Loucy (cell line): Measurements from ENCODE around the gene ARHGDIB.

ENCODE experiments used
- H2AFZ ChIP-seq: fragments of 200-600 bp; sonication (generic); 2 replicates; pipeline ENCODE4 v1.6.0; 2016; ENCODE audit warnings: antibody characterized with exemption, mild to moderate bottlenecking, low read length, moderate library complexity
- H3F3A ChIP-seq: fragments of 200-600 bp; 2 replicates; pipeline ENCODE4 v1.6.0; 2016; ENCODE audit warnings: antibody characterized with exemption, low read depth, mild to moderate bottlenecking
- H3K27me3 ChIP-seq: fragments of 200-600 bp; sonication (generic); 2 replicates; pipeline ENCODE4 v1.6.1; 2014; ENCODE audit warnings: low read length, mild to moderate bottlenecking; ENCODE audit not compliant: insufficient read depth, poor library complexity, severe bottlenecking
- H3K36me3 ChIP-seq: fragments of 200-600 bp; sonication (generic); 2 replicates; pipeline ENCODE4 v1.6.1; 2016; ENCODE audit warnings: low read length; ENCODE audit not compliant: insufficient read depth
- H3K4me1 ChIP-seq: fragments of 200-600 bp; sonication (generic); 2 replicates; pipeline ENCODE4 v1.5.1; 2014; ENCODE audit warnings: low read length, mild to moderate bottlenecking; ENCODE audit not compliant: insufficient read depth, poor library complexity, severe bottlenecking
- H3K4me2 ChIP-seq: fragments of 200-600 bp; sonication (generic); 2 replicates; pipeline ENCODE4 v1.6.0; 2014; ENCODE audit warnings: antibody characterized with exemption, low read length, low read depth, mild to moderate bottlenecking; ENCODE audit not compliant: poor library complexity, severe bottlenecking
- H3K4me3 ChIP-seq: fragments of 200-600 bp; sonication (generic); 2 replicates; pipeline ENCODE4 v1.5.1; 2014; ENCODE audit warnings: low read length, mild to moderate bottlenecking, mixed read lengths; ENCODE audit not compliant: poor library complexity, severe bottlenecking
- H3K79me2 ChIP-seq: fragments of 200-600 bp; sonication (generic); 2 replicates; pipeline ENCODE4 v1.6.1; 2014; ENCODE audit warnings: low read length; ENCODE audit not compliant: insufficient read depth
- H3K9ac ChIP-seq: fragments of 200-600 bp; sonication (generic); 2 replicates; pipeline ENCODE4 v1.6.0; 2014; ENCODE audit warnings: mild to moderate bottlenecking, low read depth, low read length, moderate library complexity; ENCODE audit not compliant: poor library complexity, severe bottlenecking
- H3K9me2 ChIP-seq: fragments of 200-600 bp; sonication (generic); replicated peaks from 2 replicates; pipeline ENCODE4 v1.6.1; 2016; ENCODE audit warnings: low read depth, low read length, mixed read lengths
- H3K9me3 ChIP-seq: fragments of 200-600 bp; sonication (generic); 2 replicates; pipeline ENCODE4 v1.6.1; 2014; ENCODE audit warnings: mild to moderate bottlenecking, antibody characterized with exemption, low read length, low read depth; ENCODE audit not compliant: insufficient read depth
- H4K20me1 ChIP-seq: fragments of 200-600 bp; sonication (generic); 2 replicates; pipeline ENCODE4 v1.6.0; 2014; ENCODE audit warnings: antibody characterized with exemption, low read length, mild to moderate bottlenecking; ENCODE audit not compliant: insufficient read depth, poor library complexity, severe bottlenecking
- CTCF ChIP-seq: fragments of 200-600 bp; sonication (generic); conservative IDR thresholded peaks from 2 replicates; pipeline ENCODE4 v1.5.1; 2014; ENCODE audit warnings: mild to moderate bottlenecking, antibody characterized with exemption, low read length
- EZH2phosphoT487 ChIP-seq: fragments of 200-600 bp; IDR thresholded peaks from 2 replicates; pipeline ENCODE4 v1.6.1; 2018; ENCODE audit warnings: antibody characterized with exemption, mild to moderate bottlenecking, moderate library complexity, borderline replicate concordance

Gene ARHGDIB

GRCh38 chr12:14934511-14934910, 26.9 kb downstream of the ARHGDIB start:
- Histone ChIP-seq H3K9me2 (no peaks in the 10 kb centered on the region), H3K79me2 (no peaks in the 10 kb centered on the region), H3K4me2 (no peak overlapping the region), H3F3A (no peaks in the 10 kb centered on the region), H3K27me3 (no peaks in the 10 kb centered on the region), H2AFZ (no peak overlapping the region), H3K36me3 (peaks cover 7% of the 10 kb centered on the region; the same call in 1 of the 2 replicates), H3K9me3 (no peaks in the 10 kb centered on the region), H4K20me1 (no peaks in the 10 kb centered on the region), H3K4me3 (no peak overlapping the region), H3K4me1 (peaks cover 22% of the 10 kb centered on the region), H3K9ac (no peak overlapping the region)
- TF ChIP-seq CTCF (no peak), EZH2phosphoT487 (no peak)

DNA sequence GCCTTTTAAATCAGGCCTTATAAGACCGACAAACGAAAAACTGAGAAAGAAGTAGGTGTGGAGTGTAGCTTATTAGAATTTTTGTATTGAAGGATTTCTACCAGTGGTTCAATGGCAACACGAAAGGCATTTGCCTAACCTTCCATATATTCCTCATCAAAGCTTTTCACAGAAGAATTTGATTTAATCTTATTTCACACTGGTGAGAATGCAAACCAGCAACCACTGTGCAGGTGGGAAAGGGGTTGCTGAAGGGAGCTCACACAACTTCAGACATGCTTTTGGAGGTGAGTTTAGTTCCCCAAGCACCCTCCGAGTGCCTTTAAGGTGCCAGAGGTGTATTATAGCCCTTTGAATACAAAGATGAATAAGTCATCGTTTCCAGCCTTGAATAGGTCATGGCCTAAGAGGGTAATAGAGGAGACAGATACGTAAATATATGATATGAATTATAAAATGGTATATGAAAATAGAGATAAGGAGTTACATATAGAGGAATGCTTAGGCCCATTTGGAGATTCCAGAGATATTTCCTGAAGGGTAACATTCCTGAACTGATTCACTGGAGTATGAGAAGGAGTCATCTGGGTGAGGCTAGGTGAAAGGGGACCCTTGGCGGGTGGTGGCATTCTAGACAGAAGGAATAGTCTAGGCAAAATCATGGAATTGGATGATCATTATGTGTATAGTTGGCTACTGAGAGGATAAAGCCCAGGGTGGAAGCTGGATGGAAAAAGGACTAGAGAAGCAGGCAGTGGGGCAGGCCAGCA, 29.4 kb downstream of the ARHGDIB start:
- no peaks in the 10 kb centered on the region for H3K9me3 ChIP-seq
- no peaks in the 10 kb centered on the region for H3K79me2 ChIP-seq
- H3K9ac ChIP-seq: no peak overlapping the region
- no peak overlapping the region for H3K4me2 ChIP-seq
- H3K36me3 ChIP-seq: peaks cover 1% of the 10 kb centered on the region; the same call in 1 of the 2 replicates
- no peaks in the 10 kb centered on the region for H3K27me3 ChIP-seq
- no peak for TF ChIP-seq EZH2phosphoT487
- no peak for TF ChIP-seq CTCF
- no peaks in the 10 kb centered on the region for H3F3A ChIP-seq
- no peaks in the 10 kb centered on the region for H3K9me2 ChIP-seq
- H3K4me1 ChIP-seq: peaks cover 19% of the 10 kb centered on the region
- no peak overlapping the region for H3K4me3 ChIP-seq
- no peak overlapping the region for H2AFZ ChIP-seq
- no peaks in the 10 kb centered on the region for H4K20me1 ChIP-seq

- H4K20me1 ChIP-seq: no peaks in the 10 kb centered on the region
- no peak overlapping the region for H3K4me2 ChIP-seq
- H3K9me2 ChIP-seq: no peaks in the 10 kb centered on the region
- no peaks in the 10 kb centered on the region for H3K27me3 ChIP-seq
- H3K79me2 ChIP-seq: no peaks in the 10 kb centered on the region
- H3K36me3 ChIP-seq: no peaks in the 10 kb centered on the region
- no peaks in the 10 kb centered on the region for H3F3A ChIP-seq
- no peak overlapping the region for H2AFZ ChIP-seq
- H3K4me3 ChIP-seq: no peak overlapping the region
- peaks cover 19% of the 10 kb centered on the region for H3K4me1 ChIP-seq
- H3K9ac ChIP-seq: no peak overlapping the region
- no peaks in the 10 kb centered on the region for H3K9me3 ChIP-seq
- TF ChIP-seq EZH2phosphoT487: no peak
- TF ChIP-seq CTCF: no peak
Measured at GRCh38 chr12:14931359-14931758, 30.0 kb downstream of the ARHGDIB start.
